ENCODE data around the gene PPARD. TPM values are rescaled to one million over a fixed set of nuclear protein-coding genes. Genes with fewer than 3 reads are reported as not detected.

PPARD gene
- total and polyA plus RNA-seq, 2 donors from 2014 or later, result 13.2 to 24.4 TPM

GRCh38 chr6:35410131-35410530, 67.8 kb downstream of the PPARD start:
- Histone ChIP-seq H3K4me3 (ENCODE audit: low read length in 3 of 3) (no peak overlapping the region), H3K27me3 (ENCODE audit: control insufficient read depth, insufficient read depth, low read length) (no peaks in the 10 kb centered on the region), H3K4me1 (ENCODE audit: control insufficient read depth in 2 of 3, insufficient read depth in 2 of 3, low read depth in 1 of 3, low read length in 3 of 3) (peaks cover 0 to 5% (median 0%) of the 10 kb centered on the region in 3 donors), H3K9ac (ENCODE audit: low read length in 3 of 3) (no peak overlapping the region), H3K36me3 (ENCODE audit: control insufficient read depth in 2 of 3, insufficient read depth in 3 of 3, low read length in 3 of 3) (peaks cover 0 to 2% (median 0%) of the 10 kb centered on the region in 3 donors), H3K9me3 (ENCODE audit: control insufficient read depth in 2 of 3, insufficient read depth in 1 of 3, low read length in 3 of 3) (no peaks in the 10 kb centered on the region), H3K27ac (ENCODE audit: low read depth in 2 of 2, low read length in 2 of 2) (no peak overlapping the region)
- no peak for FAIRE-seq
- no peak for DNase-seq
- intact Hi-C loops (cut with DNase I), result no loop called here
- no peak for TF ChIP-seq CTCF (IDR thresholded peaks at IDR 0.05; ENCODE audit: borderline replicate concordance, extremely low read depth, insufficient read depth)

GRCh38 chr6:35411066-35411465, 68.7 kb downstream of the PPARD start:
- no peak overlapping the region for H3K27ac ChIP-seq (ENCODE audit: low read depth in 2 of 2, low read length in 2 of 2)
- H3K27me3 ChIP-seq (ENCODE audit: control insufficient read depth, insufficient read depth, low read length), result no peaks in the 10 kb centered on the region
- peaks cover 0 to 2% (median 0%) of the 10 kb centered on the region in 3 donors for H3K36me3 ChIP-seq (ENCODE audit: control insufficient read depth in 2 of 3, insufficient read depth in 3 of 3, low read length in 3 of 3)
- intact Hi-C loops (cut with DNase I), result no loop called here
- no peaks in the 10 kb centered on the region for H3K9me3 ChIP-seq (ENCODE audit: control insufficient read depth in 2 of 3, insufficient read depth in 1 of 3, low read length in 3 of 3)
- DNase-seq (no peak), FAIRE-seq (no peak)
- no peak overlapping the region for H3K4me3 ChIP-seq (ENCODE audit: low read length in 3 of 3)
- no peak overlapping the region for H3K9ac ChIP-seq (ENCODE audit: low read length in 3 of 3)
- TF ChIP-seq CTCF (IDR thresholded peaks at IDR 0.05; ENCODE audit: borderline replicate concordance, extremely low read depth, insufficient read depth), result no peak
- peaks cover 0 to 5% (median 0%) of the 10 kb centered on the region in 3 donors for H3K4me1 ChIP-seq (ENCODE audit: control insufficient read depth in 2 of 3, insufficient read depth in 2 of 3, low read depth in 1 of 3, low read length in 3 of 3)

- intact Hi-C loops (cut with DNase I), result no loop called here
- no peak for TF ChIP-seq CTCF (IDR thresholded peaks at IDR 0.05; ENCODE audit: borderline replicate concordance, extremely low read depth, insufficient read depth)
These were observed 69.7 kb downstream of the PPARD start for GRCh38 chr6:35412102-35412501.

GRCh38 chr6:35413911-35414310, 71.6 kb downstream of the PPARD start:
- intact Hi-C loops (cut with DNase I), result no loop called here
- Histone ChIP-seq H3K27me3 (ENCODE audit: control insufficient read depth, insufficient read depth, low read length) (no peaks in the 10 kb centered on the region), H3K9me3 (ENCODE audit: control insufficient read depth in 2 of 3, insufficient read depth in 1 of 3, low read length in 3 of 3) (no peaks in the 10 kb centered on the region), H3K9ac (ENCODE audit: low read length in 3 of 3) (no peak overlapping the region), H3K4me1 (ENCODE audit: control insufficient read depth in 2 of 3, insufficient read depth in 2 of 3, low read depth in 1 of 3, low read length in 3 of 3) (peaks cover 0 to 5% (median 0%) of the 10 kb centered on the region in 3 donors), H3K4me3 (ENCODE audit: low read length in 3 of 3) (no peak overlapping the region), H3K36me3 (ENCODE audit: control insufficient read depth in 2 of 3, insufficient read depth in 3 of 3, low read length in 3 of 3) (peaks cover 0 to 8% (median 6%) of the 10 kb centered on the region in 3 donors), H3K27ac (ENCODE audit: low read depth in 2 of 2, low read length in 2 of 2) (no peak overlapping the region)
- DNase-seq (no peak), FAIRE-seq (no peak)
- TF ChIP-seq CTCF (IDR thresholded peaks at IDR 0.05; ENCODE audit: borderline replicate concordance, extremely low read depth, insufficient read depth), result no peak

More at GRCh38 chr6:35412102-35412501, 69.7 kb downstream of the PPARD start:
- FAIRE-seq, result no peak
- no peak overlapping the region for H3K4me3 ChIP-seq (ENCODE audit: low read length in 3 of 3)
- H3K27me3 ChIP-seq (ENCODE audit: control insufficient read depth, insufficient read depth, low read length), result no peaks in the 10 kb centered on the region
- H3K27ac ChIP-seq (ENCODE audit: low read depth in 2 of 2, low read length in 2 of 2), result no peak overlapping the region
- H3K4me1 ChIP-seq (ENCODE audit: control insufficient read depth in 2 of 3, insufficient read depth in 2 of 3, low read depth in 1 of 3, low read length in 3 of 3), result peaks cover 0 to 5% (median 0%) of the 10 kb centered on the region in 3 donors
- peaks cover 0 to 2% (median 0%) of the 10 kb centered on the region in 3 donors for H3K36me3 ChIP-seq (ENCODE audit: control insufficient read depth in 2 of 3, insufficient read depth in 3 of 3, low read length in 3 of 3)
- H3K9ac ChIP-seq (ENCODE audit: low read length in 3 of 3), result no peak overlapping the region
- no peaks in the 10 kb centered on the region for H3K9me3 ChIP-seq (ENCODE audit: control insufficient read depth in 2 of 3, insufficient read depth in 1 of 3, low read length in 3 of 3)
- DNase-seq, result no peak
